DOHH2 (cell line): ENCODE results near the gene TMEM72.

Experiments
- CTCF ChIP-seq: fragments of 200-600 bp; sonication (generic); IDR thresholded peaks from one replicate; pipeline ENCODE4 v1.5.1; 2014; ENCODE audit warnings: antibody characterized with exemption, mild to moderate bottlenecking, low read depth, low read length; ENCODE audit not compliant: poor library complexity, severe bottlenecking
- EZH2phosphoT487 ChIP-seq: fragments of 200-600 bp; sonication (generic); IDR thresholded peaks from 2 replicates; pipeline ENCODE4 v1.6.1; 2017; ENCODE audit warnings: borderline replicate concordance, mild to moderate bottlenecking, antibody characterized with exemption, low read length, moderate library complexity, mixed read lengths

GRCh38 chr10:44954042-44954441 is 42.9 kb downstream of the TMEM72 start:
- TF ChIP-seq CTCF: no peak
- TF ChIP-seq EZH2phosphoT487: no peak
